PFSK-1 (cell line): ENCODE measurements around the gene KNOP1.

Experiments used
- POLR2AphosphoS5 ChIP-seq: IDR thresholded peaks from 2 replicates; pipeline ENCODE4 v1.6.1; 2012; ENCODE audit warnings: low read depth, mild to moderate bottlenecking, control low read depth, low read length, moderate library complexity
- SIN3A ChIP-seq: IDR thresholded peaks from 2 replicates; pipeline ENCODE4 v1.6.1; 2012; ENCODE audit warnings: mild to moderate bottlenecking, low read length, moderate library complexity, borderline replicate concordance; ENCODE audit not compliant: insufficient read depth
- TAF1 ChIP-seq: IDR thresholded peaks from 2 replicates; pipeline ENCODE4 v1.6.1; 2012; ENCODE audit warnings: low read length, control low read depth, borderline replicate concordance; ENCODE audit not compliant: insufficient read depth
- TF ChIP-seq, protein P1 (sequence below), 2 experiments: IDR thresholded peaks; 2 replicates each; pipeline versions ENCODE4 v1.6.1 to v1.8.0; 2011 to 2012; ENCODE audit warnings: low read depth in 2 of 2, low read length in 2 of 2, control low read depth in 1 of 2, inconsistent platforms in 1 of 2, mild to moderate bottlenecking in 1 of 2, moderate library complexity in 1 of 2; ENCODE audit not compliant: insufficient read depth in 1 of 2

DNA sequence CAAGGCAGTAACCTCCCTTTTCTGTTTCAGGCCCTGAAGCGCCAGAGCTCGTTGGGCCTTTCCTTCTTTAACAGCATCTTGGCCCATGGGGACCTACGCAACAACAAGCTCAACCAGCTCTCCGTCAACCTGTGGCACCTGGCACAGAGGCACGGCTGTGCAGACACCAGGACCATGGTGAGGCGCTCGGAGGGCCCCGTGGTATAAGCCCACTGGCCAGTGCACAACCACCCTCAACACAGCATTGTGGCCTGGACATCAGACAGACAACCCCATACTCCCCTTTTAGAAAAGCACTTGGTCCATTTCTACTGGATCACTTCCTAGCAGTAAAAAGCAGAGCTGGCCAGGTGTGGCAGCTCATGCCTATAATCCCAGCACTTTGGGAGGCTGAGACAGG, 18.6 kb downstream of the KNOP1 start:
- TF ChIP-seq POLR2AphosphoS5 (no peak), TAF1 (no peak), SIN3A (no peak)
- TF ChIP-seq, protein P1, sequence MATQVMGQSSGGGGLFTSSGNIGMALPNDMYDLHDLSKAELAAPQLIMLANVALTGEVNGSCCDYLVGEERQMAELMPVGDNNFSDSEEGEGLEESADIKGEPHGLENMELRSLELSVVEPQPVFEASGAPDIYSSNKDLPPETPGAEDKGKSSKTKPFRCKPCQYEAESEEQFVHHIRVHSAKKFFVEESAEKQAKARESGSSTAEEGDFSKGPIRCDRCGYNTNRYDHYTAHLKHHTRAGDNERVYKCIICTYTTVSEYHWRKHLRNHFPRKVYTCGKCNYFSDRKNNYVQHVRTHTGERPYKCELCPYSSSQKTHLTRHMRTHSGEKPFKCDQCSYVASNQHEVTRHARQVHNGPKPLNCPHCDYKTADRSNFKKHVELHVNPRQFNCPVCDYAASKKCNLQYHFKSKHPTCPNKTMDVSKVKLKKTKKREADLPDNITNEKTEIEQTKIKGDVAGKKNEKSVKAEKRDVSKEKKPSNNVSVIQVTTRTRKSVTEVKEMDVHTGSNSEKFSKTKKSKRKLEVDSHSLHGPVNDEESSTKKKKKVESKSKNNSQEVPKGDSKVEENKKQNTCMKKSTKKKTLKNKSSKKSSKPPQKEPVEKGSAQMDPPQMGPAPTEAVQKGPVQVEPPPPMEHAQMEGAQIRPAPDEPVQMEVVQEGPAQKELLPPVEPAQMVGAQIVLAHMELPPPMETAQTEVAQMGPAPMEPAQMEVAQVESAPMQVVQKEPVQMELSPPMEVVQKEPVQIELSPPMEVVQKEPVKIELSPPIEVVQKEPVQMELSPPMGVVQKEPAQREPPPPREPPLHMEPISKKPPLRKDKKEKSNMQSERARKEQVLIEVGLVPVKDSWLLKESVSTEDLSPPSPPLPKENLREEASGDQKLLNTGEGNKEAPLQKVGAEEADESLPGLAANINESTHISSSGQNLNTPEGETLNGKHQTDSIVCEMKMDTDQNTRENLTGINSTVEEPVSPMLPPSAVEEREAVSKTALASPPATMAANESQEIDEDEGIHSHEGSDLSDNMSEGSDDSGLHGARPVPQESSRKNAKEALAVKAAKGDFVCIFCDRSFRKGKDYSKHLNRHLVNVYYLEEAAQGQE (IDR thresholded peaks at IDR 0.05; ENCODE audit: insufficient read depth in 1 of 2, low read depth in 2 of 2, low read length in 2 of 2) = no peak
